Loucy (cell line): Measurements from ENCODE around the gene PTCSC3.

Experiments used
- CTCF ChIP-seq: fragments of 200-600 bp; sonication (generic); conservative IDR thresholded peaks from 2 replicates; pipeline ENCODE4 v1.5.1; 2014; ENCODE audit warnings: mild to moderate bottlenecking, antibody characterized with exemption, low read length
- EZH2phosphoT487 ChIP-seq: fragments of 200-600 bp; IDR thresholded peaks from 2 replicates; pipeline ENCODE4 v1.6.1; 2018; ENCODE audit warnings: antibody characterized with exemption, mild to moderate bottlenecking, moderate library complexity, borderline replicate concordance

- TF ChIP-seq CTCF (no peak), EZH2phosphoT487 (no peak)
Measured at GRCh38 chr14:36221112-36221511, 44.6 kb upstream of the PTCSC3 start.
